ENCODE measurements around the gene TAPT1. TPM values are rescaled to one million over a fixed set of nuclear protein-coding genes. Genes with fewer than 3 reads are reported as not detected.

TAPT1 gene
- total and polyA plus RNA-seq, 2 of the 13 experiments (the other 11 are each of a cell fraction or from before 2014, with no cell fraction given) = 24.5 to 25.3 TPM

DNA sequence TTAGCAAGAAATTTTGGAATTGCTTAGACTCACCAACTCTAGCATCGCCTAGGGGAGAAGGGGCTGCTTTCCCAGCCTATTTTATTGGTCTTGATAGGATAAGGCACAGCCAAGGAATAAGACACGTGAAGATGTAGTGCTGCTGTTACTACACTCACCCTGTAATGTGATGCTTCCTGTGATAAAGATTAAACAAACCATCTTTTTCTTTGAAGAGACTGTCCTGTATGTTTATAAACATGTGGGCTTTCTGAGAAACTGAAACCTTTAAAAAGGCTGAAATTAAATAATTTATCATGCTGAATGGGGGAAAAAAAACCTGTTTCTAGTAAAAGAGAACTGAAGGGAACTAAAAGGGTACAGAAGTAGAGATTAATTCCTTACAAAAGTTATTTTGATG, 13.2 kb downstream of the TAPT1 start:
- H3K4me3 ChIP-seq (replicated peaks in 1 of 3; ENCODE audit: insufficient read depth in 1 of 3, low read depth in 2 of 3, low read length in 3 of 3) = no peak overlapping the region
- in situ Hi-C loops (cut with HindIII; ENCODE audit: extremely low pct_ligation_motif_present, low pct_unique_long_range_greater_than_20kb) = loop anchor here (10.0 kb wide), 1 partner anchor 52 kb away; no protein-coding TSS in a partner anchor
- no peak overlapping the region for H3K4me2 ChIP-seq (ENCODE audit: low read depth, low read length)
- 92% methylated on average over 2 of the region's 2 CpGs for WGBS (ENCODE audit: low lambda C conversion rate)
- no peaks in the 10 kb centered on the region for H3K27me3 ChIP-seq (ENCODE audit: control insufficient read depth in 1 of 2, insufficient read depth in 2 of 2, low read length in 2 of 2)
- TF ChIP-seq KDM1A (CRISPR knock-in tag; IDR thresholded peaks at IDR 0.05) (no peak), HOXA9 (CRISPR knock-in tag; IDR thresholded peaks at IDR 0.05; ENCODE audit: borderline replicate concordance) (no peak), TBP (CRISPR knock-in tag; IDR thresholded peaks at IDR 0.05) (no peak), NCOA1 (CRISPR knock-in tag; IDR thresholded peaks at IDR 0.05) (no peak), ZNF230 (CRISPR knock-in tag; IDR thresholded peaks at IDR 0.05) (no peak), ZNF383 (CRISPR knock-in tag; IDR thresholded peaks at IDR 0.05; ENCODE audit: borderline replicate concordance) (no peak), WIZ (CRISPR knock-in tag; IDR thresholded peaks at IDR 0.05) (no peak), CEBPB (IDR thresholded peaks at IDR 0.05; ENCODE audit: borderline replicate concordance, low read depth, low read length) (no peak), PPARG (CRISPR knock-in tag; conservative IDR thresholded peaks at IDR 0.05) (no peak), ZNF616 (CRISPR knock-in tag; IDR thresholded peaks at IDR 0.05; ENCODE audit: low read depth) (no peak)
- TF ChIP-seq, protein P1, sequence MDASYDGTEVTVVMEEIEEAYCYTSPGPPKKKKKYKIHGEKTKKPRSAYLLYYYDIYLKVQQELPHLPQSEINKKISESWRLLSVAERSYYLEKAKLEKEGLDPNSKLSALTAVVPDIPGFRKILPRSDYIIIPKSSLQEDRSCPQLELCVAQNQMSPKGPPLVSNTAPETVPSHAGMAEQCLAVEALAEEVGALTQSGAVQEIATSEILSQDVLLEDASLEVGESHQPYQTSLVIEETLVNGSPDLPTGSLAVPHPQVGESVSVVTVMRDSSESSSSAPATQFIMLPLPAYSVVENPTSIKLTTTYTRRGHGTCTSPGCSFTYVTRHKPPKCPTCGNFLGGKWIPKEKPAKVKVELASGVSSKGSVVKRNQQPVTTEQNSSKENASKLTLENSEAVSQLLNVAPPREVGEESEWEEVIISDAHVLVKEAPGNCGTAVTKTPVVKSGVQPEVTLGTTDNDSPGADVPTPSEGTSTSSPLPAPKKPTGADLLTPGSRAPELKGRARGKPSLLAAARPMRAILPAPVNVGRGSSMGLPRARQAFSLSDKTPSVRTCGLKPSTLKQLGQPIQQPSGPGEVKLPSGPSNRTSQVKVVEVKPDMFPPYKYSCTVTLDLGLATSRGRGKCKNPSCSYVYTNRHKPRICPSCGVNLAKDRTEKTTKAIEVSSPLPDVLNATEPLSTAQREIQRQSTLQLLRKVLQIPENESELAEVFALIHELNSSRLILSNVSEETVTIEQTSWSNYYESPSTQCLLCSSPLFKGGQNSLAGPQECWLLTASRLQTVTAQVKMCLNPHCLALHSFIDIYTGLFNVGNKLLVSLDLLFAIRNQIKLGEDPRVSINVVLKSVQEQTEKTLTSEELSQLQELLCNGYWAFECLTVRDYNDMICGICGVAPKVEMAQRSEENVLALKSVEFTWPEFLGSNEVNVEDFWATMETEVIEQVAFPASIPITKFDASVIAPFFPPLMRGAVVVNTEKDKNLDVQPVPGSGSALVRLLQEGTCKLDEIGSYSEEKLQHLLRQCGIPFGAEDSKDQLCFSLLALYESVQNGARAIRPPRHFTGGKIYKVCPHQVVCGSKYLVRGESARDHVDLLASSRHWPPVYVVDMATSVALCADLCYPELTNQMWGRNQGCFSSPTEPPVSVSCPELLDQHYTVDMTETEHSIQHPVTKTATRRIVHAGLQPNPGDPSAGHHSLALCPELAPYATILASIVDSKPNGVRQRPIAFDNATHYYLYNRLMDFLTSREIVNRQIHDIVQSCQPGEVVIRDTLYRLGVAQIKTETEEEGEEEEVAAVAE (CRISPR knock-in tag; IDR thresholded peaks at IDR 0.05; ENCODE audit: borderline replicate concordance) = no peak
- TF ChIP-seq, protein P2, sequence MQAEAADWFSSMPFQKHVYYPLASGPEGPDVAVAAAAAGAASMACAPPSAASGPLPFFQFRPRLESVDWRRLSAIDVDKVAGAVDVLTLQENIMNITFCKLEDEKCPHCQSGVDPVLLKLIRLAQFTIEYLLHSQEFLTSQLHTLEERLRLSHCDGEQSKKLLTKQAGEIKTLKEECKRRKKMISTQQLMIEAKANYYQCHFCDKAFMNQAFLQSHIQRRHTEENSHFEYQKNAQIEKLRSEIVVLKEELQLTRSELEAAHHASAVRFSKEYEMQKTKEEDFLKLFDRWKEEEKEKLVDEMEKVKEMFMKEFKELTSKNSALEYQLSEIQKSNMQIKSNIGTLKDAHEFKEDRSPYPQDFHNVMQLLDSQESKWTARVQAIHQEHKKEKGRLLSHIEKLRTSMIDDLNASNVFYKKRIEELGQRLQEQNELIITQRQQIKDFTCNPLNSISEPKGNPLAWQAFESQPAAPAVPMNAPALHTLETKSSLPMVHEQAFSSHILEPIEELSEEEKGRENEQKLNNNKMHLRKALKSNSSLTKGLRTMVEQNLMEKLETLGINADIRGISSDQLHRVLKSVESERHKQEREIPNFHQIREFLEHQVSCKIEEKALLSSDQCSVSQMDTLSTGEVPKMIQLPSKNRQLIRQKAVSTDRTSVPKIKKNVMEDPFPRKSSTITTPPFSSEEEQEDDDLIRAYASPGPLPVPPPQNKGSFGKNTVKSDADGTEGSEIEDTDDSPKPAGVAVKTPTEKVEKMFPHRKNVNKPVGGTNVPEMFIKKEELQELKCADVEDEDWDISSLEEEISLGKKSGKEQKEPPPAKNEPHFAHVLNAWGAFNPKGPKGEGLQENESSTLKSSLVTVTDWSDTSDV (CRISPR knock-in tag; IDR thresholded peaks at IDR 0.05) = no peak
- FAIRE-seq (no peak), ATAC-seq (no peak), DNase-seq (ENCODE audit: low spot score) (no peak)
- no peak overlapping the region for H3K9ac ChIP-seq (ENCODE audit: insufficient read depth, low read depth, low read length)
- H4K20me1 ChIP-seq (ENCODE audit: insufficient read depth, low read length) = no peaks in the 10 kb centered on the region
- H2AFZ ChIP-seq (ENCODE audit: low read length) = no peak overlapping the region
- H3K27ac ChIP-seq (ENCODE audit: extremely low read length, insufficient read depth, low read length) = no peak overlapping the region
- BruUV-seq (replicated peaks) = no TSS peak
- no peaks in the 10 kb centered on the region for H3K9me3 ChIP-seq (ENCODE audit: low read length)
- CTCF ChIA-PET (ENCODE audit: low intra/inter-chr PET ratio, low total read pairs) = no interaction called here
- H3K36me3 ChIP-seq (replicated peaks in 1 of 2; ENCODE audit: control insufficient read depth in 1 of 2, insufficient read depth in 2 of 2, low read length in 2 of 2) = peaks cover 7 to 48% of the 10 kb centered on the region in 2 experiments; a peak in 4 of 5 replicates
- peaks cover 37% of the 10 kb centered on the region for H3K79me2 ChIP-seq (ENCODE audit: insufficient read depth, low read length)
- intact Hi-C loops (cut with micrococcal nuclease; ENCODE audit: unreplicated experiment) = no loop called here
- POLR2A ChIA-PET = no interaction called here
- peaks cover 14% of the 10 kb centered on the region for H3K4me1 ChIP-seq (ENCODE audit: insufficient read depth, low read length)

Measured in HepG2 (cell line).